GM12874 (cell line): ENCODE data around the gene KRT6C.

Experiments used
- TF ChIP-seq, protein P1 (sequence below): IDR thresholded peaks from 2 replicates; pipeline ENCODE4 v1.5.1; 2011; ENCODE audit warnings: low read depth, mild to moderate bottlenecking, control low read depth, low read length, moderate library complexity; ENCODE audit not compliant: insufficient read depth

KRT6C gene

DNA sequence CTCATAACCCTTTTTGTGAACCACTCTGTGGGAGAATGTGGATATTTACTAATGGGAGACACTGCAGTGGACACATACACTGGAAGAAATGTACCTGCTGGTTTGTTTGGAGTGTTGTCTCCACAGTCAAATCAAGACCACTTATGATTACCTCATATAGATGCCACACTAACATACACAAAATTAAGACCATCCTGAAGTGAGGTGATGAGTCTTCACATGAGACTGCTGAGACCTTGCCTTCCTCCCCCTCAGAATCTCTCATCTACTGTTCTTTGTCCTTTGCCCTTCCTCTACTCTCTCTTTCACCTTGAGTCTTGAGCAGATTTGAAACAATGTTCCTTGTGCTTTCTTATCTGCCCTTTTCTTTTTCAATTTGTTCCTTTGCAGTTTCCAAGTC is 15.1 kb upstream of the KRT6C start:
- TF ChIP-seq, protein P1, sequence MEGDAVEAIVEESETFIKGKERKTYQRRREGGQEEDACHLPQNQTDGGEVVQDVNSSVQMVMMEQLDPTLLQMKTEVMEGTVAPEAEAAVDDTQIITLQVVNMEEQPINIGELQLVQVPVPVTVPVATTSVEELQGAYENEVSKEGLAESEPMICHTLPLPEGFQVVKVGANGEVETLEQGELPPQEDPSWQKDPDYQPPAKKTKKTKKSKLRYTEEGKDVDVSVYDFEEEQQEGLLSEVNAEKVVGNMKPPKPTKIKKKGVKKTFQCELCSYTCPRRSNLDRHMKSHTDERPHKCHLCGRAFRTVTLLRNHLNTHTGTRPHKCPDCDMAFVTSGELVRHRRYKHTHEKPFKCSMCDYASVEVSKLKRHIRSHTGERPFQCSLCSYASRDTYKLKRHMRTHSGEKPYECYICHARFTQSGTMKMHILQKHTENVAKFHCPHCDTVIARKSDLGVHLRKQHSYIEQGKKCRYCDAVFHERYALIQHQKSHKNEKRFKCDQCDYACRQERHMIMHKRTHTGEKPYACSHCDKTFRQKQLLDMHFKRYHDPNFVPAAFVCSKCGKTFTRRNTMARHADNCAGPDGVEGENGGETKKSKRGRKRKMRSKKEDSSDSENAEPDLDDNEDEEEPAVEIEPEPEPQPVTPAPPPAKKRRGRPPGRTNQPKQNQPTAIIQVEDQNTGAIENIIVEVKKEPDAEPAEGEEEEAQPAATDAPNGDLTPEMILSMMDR, result no peak

GRCh38 chr12:52487211-52487610 is 13.6 kb upstream of the KRT6C start:
- TF ChIP-seq, protein P1, result no peak

- TF ChIP-seq, protein P1, result no peak
Observed at GRCh38 chr12:52486166-52487105, 12.8 kb upstream of the KRT6C start.

GRCh38 chr12:52480073-52480472 is 6.5 kb upstream of the KRT6C start:
- TF ChIP-seq, protein P1, result no peak

DNA sequence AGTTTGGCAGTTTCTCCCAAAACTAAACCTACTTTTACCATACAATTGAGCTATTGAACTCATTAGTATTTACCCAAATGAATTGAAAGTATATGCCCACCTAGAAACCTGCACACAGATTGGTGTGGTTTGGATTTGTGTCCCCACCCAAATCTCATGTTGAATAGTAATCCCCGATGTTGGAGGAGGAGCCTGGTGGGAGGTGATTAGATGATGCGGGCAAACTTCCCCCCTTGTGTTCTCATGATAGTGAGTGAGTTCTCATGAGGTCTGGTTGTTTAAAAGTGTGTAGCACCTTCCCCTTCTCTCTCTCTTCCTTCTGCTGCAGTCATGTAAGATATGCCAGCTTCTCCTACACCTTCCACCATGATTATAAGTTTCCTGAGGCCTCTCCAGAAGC is 4.0 kb upstream of the KRT6C start:
- TF ChIP-seq, protein P1, result no peak

GRCh38 chr12:52474212-52474611 is 607 bp upstream of the KRT6C start:
- TF ChIP-seq, protein P1, result no peak

DNA sequence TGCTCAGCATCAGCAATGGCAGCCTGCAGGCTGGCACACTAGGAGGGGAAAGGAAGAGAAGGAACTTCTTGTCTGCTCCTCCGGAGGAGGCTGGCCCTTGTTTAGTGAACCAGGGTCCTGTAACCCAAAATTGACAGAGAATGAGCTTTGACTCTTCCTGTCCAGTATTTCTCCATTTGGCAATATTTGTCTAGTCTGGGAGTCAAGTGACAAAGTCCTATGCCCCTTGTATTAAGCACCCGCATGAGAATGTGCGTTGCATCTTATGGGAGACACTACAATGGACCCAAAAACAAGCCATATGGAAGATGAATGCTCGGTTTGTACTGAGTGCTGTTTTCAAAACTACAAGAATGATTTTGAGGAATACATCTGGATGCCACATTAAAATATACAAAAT is 3.8 kb downstream of the KRT6C start:
- TF ChIP-seq, protein P1, result no peak
